ENCODE results near the gene PLCL1. TPM values are rescaled to one million over a fixed set of nuclear protein-coding genes. Genes with fewer than 3 reads are reported as not detected.
A peak's percentile ranks its signal among the peaks of the same experiment; 100 is the strongest.

Gene PLCL1
- total and polyA plus RNA-seq, 2 donors from 2014 or later = 13.6 to 14.7 TPM

GRCh38 chr2:197885587-197885986 is 81.2 kb downstream of the PLCL1 start:
- no peak for FAIRE-seq
- no peak overlapping the region for H3K27ac ChIP-seq (ENCODE audit: low read depth in 2 of 2, low read length in 2 of 2)
- H3K9me3 ChIP-seq (ENCODE audit: control insufficient read depth in 2 of 3, insufficient read depth in 1 of 3, low read length in 3 of 3) = no peaks in the 10 kb centered on the region
- DNase-seq = no peak
- H3K36me3 ChIP-seq (ENCODE audit: control insufficient read depth in 2 of 3, insufficient read depth in 3 of 3, low read length in 3 of 3) = no peaks in the 10 kb centered on the region
- no peak overlapping the region for H3K9ac ChIP-seq (ENCODE audit: low read length in 3 of 3)
- H3K4me1 ChIP-seq (ENCODE audit: control insufficient read depth in 2 of 3, insufficient read depth in 2 of 3, low read depth in 1 of 3, low read length in 3 of 3) = peaks cover 0 to 3% (median 0%) of the 10 kb centered on the region in 3 donors
- no peaks in the 10 kb centered on the region for H3K27me3 ChIP-seq (ENCODE audit: control insufficient read depth, insufficient read depth, low read length)
- H3K4me3 ChIP-seq (ENCODE audit: low read length in 3 of 3) = no peak overlapping the region
- TF ChIP-seq, protein P1, sequence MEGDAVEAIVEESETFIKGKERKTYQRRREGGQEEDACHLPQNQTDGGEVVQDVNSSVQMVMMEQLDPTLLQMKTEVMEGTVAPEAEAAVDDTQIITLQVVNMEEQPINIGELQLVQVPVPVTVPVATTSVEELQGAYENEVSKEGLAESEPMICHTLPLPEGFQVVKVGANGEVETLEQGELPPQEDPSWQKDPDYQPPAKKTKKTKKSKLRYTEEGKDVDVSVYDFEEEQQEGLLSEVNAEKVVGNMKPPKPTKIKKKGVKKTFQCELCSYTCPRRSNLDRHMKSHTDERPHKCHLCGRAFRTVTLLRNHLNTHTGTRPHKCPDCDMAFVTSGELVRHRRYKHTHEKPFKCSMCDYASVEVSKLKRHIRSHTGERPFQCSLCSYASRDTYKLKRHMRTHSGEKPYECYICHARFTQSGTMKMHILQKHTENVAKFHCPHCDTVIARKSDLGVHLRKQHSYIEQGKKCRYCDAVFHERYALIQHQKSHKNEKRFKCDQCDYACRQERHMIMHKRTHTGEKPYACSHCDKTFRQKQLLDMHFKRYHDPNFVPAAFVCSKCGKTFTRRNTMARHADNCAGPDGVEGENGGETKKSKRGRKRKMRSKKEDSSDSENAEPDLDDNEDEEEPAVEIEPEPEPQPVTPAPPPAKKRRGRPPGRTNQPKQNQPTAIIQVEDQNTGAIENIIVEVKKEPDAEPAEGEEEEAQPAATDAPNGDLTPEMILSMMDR (IDR thresholded peaks at IDR 0.05; ENCODE audit: borderline replicate concordance, extremely low read depth, insufficient read depth) = no peak
- intact Hi-C loops (cut with DNase I) = no loop called here

DNA sequence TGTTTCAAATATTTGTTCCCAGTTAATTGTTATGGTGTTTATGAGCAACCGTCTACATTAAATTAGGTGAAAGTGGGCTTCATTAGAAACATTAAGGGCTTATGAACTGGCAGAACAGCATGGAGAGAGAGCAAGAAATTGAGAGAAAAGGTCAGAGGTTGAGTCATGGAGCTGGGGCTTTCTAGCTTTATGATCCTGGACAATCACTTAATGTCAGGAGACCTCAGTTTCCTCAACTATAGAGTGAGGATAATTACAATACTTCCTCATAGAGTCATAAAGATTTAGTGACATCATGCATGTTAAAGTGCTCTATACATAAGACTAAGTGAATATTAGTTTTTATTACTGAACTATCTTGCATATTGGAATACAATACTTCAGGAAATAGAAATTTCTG is 83.9 kb downstream of the PLCL1 start:
- TF ChIP-seq, protein P1 (IDR thresholded peaks at IDR 0.05; ENCODE audit: borderline replicate concordance, extremely low read depth, insufficient read depth) = no peak
- Histone ChIP-seq H3K9me3 (ENCODE audit: control insufficient read depth in 2 of 3, insufficient read depth in 1 of 3, low read length in 3 of 3) (no peaks in the 10 kb centered on the region), H3K4me1 (ENCODE audit: control insufficient read depth in 2 of 3, insufficient read depth in 2 of 3, low read depth in 1 of 3, low read length in 3 of 3) (peaks cover 0 to 13% (median 12%) of the 10 kb centered on the region in 3 donors), H3K36me3 (ENCODE audit: control insufficient read depth in 2 of 3, insufficient read depth in 3 of 3, low read length in 3 of 3) (no peaks in the 10 kb centered on the region), H3K9ac (ENCODE audit: low read length in 3 of 3) (no peak overlapping the region), H3K27ac (ENCODE audit: low read depth in 2 of 2, low read length in 2 of 2) (no peak overlapping the region), H3K4me3 (ENCODE audit: low read length in 3 of 3) (no peak overlapping the region), H3K27me3 (ENCODE audit: control insufficient read depth, insufficient read depth, low read length) (no peaks in the 10 kb centered on the region)
- intact Hi-C loops (cut with DNase I) = no loop called here
- FAIRE-seq (no peak), DNase-seq (no peak)

GRCh38 chr2:197889041-197889440 is 84.6 kb downstream of the PLCL1 start:
- Histone ChIP-seq H3K4me3 (ENCODE audit: low read length in 3 of 3) (no peak overlapping the region), H3K27me3 (ENCODE audit: control insufficient read depth, insufficient read depth, low read length) (no peaks in the 10 kb centered on the region), H3K36me3 (ENCODE audit: control insufficient read depth in 2 of 3, insufficient read depth in 3 of 3, low read length in 3 of 3) (no peaks in the 10 kb centered on the region), H3K9ac (ENCODE audit: low read length in 3 of 3) (no peak overlapping the region), H3K4me1 (ENCODE audit: control insufficient read depth in 2 of 3, insufficient read depth in 2 of 3, low read depth in 1 of 3, low read length in 3 of 3) (peaks cover 0 to 14% (median 13%) of the 10 kb centered on the region in 3 donors), H3K9me3 (ENCODE audit: control insufficient read depth in 2 of 3, insufficient read depth in 1 of 3, low read length in 3 of 3) (no peaks in the 10 kb centered on the region), H3K27ac (ENCODE audit: low read depth in 2 of 2, low read length in 2 of 2) (peak overlapping the region in 1 of 2 donors; percentile 6)
- intact Hi-C loops (cut with DNase I) = no loop called here
- TF ChIP-seq, protein P1 (IDR thresholded peaks at IDR 0.05; ENCODE audit: borderline replicate concordance, extremely low read depth, insufficient read depth) = no peak
- FAIRE-seq (no peak), DNase-seq (no peak)

DNA sequence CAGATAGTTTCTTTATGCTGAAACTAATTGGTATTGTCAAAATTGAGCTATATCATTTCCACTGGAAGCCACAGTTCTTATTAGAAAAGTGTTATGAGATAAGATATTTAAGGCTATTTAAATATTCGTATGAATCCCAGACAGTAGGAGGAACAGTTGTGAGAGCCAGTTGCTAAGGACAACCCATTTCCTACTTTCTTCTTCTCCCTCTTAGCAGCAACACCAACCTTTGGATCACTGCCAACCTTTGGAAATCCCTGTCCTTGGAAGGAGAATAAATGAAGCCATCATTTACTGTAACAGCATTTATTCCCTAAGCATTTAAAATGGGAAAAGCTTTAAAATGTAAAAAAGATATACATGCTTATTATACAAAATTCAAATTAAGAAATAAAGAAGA is 85.8 kb downstream of the PLCL1 start:
- Histone ChIP-seq H3K9me3 (ENCODE audit: control insufficient read depth in 2 of 3, insufficient read depth in 1 of 3, low read length in 3 of 3) (no peaks in the 10 kb centered on the region), H3K27ac (ENCODE audit: low read depth in 2 of 2, low read length in 2 of 2) (no peak overlapping the region), H3K27me3 (ENCODE audit: control insufficient read depth, insufficient read depth, low read length) (no peaks in the 10 kb centered on the region), H3K9ac (ENCODE audit: low read length in 3 of 3) (no peak overlapping the region), H3K4me3 (ENCODE audit: low read length in 3 of 3) (no peak overlapping the region), H3K4me1 (ENCODE audit: control insufficient read depth in 2 of 3, insufficient read depth in 2 of 3, low read depth in 1 of 3, low read length in 3 of 3) (peaks cover 0 to 19% (median 14%) of the 10 kb centered on the region in 3 donors), H3K36me3 (ENCODE audit: control insufficient read depth in 2 of 3, insufficient read depth in 3 of 3, low read length in 3 of 3) (no peaks in the 10 kb centered on the region)
- intact Hi-C loops (cut with DNase I) = no loop called here
- TF ChIP-seq, protein P1 (IDR thresholded peaks at IDR 0.05; ENCODE audit: borderline replicate concordance, extremely low read depth, insufficient read depth) = no peak
- FAIRE-seq (no peak), DNase-seq (no peak)

Data from kidney (tissue), 14 donors.